GM18951 (cell line): ENCODE results near the gene FOXO3.

ENCODE experiments used
- POLR2A ChIP-seq: IDR thresholded peaks from 4 replicates; pipeline ENCODE4 v1.6.1; 2011; ENCODE audit warnings: mild to moderate bottlenecking; ENCODE audit not compliant: insufficient read length, insufficient read depth; ENCODE audit errors: extremely low read depth
- in situ Hi-C: fragments of 300-500 bp; cut with MboI; formaldehyde crosslinking; loops from one replicate; pipeline ENCODE4 v1.12.0; 2022; ENCODE audit warnings: low sequenced_read_pairs, mixed read lengths, inconsistent platforms; ENCODE audit not compliant: unreplicated experiment

FOXO3 gene

DNA sequence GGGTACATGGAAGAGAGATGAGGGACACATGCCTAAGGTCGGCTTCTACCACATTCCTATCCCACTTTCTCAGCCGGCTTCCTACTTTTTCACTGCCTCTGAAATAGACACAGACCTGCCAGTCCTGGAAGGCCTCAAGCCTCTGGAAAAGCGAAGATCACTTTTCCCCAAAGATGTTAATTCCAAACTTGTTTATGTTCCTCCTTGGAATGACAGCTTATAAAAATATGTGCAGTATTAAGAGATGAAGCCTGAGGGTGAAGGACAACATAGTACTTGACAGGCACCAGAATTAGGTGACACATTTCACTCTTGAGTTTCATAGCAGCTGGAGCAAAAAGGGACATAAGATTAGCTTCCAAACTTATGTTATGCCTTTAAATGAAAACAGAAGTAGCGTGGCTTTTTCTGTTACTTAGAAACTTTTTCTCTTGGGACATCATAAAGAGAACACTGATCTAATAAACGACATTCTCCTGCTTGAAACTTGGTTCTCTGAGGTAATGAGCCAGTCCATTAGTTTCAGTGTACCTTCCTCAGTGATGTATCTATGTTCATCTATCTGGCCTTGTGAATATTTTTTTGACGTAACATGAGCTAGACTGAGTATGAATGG is 25.3 kb downstream of the FOXO3 start:
- no peak for TF ChIP-seq POLR2A
- in situ Hi-C loops = no loop called here

DNA sequence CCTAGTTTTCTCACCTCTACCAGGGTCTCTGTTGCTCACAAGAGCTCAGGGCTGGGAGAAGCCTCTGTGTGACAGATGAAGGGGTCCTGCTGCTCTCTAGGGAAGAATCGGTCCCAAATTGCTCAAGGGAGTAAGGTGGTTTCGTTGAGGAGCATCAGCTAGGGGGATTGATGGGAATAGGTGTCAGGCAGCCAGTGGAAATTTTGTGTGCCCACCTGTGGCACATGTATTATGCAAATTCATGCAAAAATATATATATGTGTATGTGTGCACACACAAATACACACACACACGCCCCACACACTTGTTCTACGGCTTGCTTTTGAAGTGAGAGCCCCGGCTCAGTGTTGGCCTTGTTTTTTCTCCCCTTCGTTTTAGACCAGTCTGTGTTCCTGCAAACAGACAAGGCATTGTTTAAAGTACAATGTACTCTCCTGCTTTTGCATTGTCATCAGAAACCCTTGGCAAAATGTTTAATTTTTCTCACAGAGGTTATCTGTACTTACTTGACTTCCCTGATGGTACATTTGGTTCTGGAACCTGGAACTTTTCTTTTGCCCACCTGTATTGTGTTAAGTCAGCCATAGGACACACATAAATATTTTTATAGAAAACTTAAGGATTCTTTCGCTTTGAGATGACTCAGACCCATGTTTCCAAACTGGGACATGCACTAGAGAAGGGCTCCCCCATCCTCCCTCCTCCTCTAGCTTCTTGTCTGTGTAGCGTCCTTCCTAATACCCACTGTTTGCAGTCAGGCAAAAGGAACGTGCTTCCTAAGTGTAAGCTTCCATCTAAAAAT is 26.7 kb downstream of the FOXO3 start:
- no peak for TF ChIP-seq POLR2A

DNA sequence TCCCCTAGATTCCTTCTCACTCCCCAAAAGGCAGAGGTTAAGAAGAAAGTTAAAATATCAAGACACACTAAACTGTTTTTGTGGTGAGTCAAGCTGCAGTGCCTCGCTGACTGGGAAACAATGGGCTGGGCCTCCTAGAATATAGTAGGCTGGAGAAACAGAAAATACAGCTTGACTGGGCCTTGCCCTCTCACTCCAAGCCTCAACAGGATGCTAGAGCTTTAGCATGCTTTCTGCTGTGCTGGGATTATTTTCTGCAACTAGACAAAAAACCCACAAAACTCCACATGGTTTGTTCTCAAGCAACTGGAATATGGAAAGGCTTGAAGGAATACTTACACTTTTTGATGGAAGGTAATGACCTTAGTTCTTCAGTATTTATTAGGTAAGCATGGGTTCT is 27.9 kb downstream of the FOXO3 start:
- no peak for TF ChIP-seq POLR2A
- in situ Hi-C loops = no loop called here

More for the DNA sequence above, 26.7 kb downstream of the FOXO3 start:
- in situ Hi-C loops = no loop called here

DNA sequence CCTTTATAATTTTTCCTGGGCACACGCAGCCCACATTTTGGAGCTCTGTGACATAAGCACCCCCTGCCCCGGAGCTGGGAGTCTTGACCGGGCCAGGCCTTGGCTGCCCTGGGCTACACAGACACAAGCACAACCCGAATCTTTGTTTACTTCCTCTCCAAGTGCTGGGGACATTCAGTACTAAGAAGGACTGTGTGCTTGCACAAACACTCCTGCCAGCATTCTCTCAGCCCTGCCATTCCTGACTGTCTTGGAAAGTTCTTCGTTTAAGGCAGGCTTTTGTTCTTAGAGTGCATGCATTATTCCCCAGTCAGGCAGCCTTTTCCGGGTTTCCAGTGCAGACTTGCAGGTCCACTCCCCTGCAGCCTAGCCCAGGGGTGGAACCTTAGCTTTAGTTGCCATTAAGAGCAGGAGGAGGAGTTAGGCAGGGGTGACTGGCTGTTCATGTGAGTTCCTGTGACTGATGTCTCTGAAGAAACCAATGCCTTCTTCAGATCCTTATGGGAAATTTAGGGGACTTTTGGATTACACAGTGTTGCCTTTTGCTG is 28.6 kb downstream of the FOXO3 start:
- in situ Hi-C loops = no loop called here
- TF ChIP-seq POLR2A = no peak

DNA sequence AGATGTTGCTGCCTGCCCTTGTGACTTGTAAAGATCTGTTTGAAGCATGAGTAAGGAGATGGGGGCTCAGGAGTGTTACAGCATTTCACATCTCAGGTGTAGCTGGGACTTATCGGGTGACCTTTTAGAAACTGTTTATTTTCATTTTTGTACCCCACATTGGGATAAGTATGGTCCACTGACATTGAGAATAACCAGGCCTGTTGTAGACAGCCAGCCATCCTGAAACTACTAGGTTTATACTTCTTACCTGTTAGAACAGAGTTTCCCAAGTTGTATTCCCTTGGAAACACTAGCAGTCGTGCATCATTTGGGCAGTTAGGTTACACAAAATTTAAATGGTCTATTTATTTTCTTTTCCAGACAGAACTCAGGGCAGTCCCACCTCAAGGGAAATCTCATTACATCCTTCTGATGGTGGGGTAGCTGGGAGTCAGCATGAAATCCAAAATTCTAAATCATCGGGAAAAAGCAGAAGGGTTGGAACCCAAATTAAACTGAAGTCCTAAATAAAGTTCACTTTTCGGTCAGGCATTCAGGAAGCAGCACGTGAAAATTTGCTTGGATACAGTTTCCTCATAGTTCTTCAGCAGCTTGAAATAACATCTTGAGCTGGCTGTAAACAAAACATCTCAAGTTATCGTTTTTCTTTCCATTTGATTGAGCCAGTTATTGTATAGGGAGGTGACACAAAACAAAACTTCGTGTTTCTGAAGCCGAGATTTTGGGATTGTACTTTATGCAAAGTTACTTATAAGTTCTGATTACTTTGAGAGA is 30.5 kb downstream of the FOXO3 start:
- no peak for TF ChIP-seq POLR2A
- in situ Hi-C loops = no loop called here

DNA sequence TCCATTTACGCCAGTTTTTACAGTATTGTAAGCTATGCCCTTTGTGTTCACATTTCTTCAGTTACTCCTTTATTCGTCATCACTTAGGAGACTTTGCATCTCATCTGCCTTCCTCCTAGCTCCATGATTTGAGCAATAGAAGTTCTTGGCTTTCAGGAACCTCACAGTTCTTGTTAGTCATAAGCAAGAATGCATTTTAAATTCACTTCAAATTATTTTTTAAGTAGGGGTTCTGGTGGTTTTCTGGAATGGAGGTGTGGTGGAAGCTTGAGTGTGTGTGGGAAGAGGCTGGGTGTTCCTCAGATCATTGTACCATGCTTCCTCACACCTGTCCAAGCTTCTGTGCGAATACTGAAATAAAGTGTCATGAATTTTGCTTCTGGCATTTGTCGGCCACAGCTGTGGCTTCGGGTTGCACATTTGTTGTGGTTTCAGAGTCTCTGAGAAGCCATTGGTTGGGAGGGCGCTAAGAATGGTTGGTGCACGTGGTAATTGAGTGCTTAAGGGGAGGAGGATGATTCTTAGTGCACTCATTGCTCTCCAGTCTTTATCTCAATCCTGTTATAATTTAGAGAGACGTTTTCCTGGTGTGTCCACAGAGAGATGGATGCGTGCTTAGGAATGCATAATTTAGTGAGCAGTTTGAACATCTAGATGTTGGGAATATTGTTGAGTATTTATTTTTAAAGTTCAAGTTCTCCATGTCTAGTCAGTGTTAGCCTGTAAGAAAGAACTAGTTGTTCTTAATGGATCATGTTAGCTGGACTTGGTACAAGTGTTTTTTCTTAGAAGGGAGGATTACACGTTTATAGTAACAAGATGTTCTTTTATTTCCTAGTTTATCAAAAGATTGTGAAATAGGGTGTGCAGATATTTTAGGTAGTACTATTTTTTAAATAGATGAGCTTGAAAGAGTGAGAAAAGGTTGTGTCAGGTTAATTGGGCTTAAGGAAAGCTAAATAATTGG is 31.9 kb downstream of the FOXO3 start:
- no peak for TF ChIP-seq POLR2A
- in situ Hi-C loops = no loop called here

DNA sequence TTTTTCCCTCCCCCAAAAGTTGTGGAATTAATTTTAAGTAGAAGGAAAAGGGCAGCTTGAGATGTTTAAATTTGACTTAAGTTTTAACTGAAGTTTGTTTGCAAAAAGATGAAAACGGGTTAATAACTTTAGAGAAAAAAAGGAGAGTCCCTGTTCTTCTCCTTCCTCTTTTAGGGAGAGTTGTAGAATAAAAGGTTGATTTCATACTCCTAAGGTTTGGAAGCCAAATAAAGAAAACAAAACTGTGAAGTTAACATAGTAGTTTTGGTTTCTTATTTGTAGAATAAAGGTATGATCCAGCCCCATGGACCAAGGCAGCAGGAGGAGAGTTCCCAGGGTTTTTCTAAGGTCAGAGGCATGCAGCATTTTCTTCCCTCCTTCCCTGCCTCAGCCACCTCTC is 33.4 kb downstream of the FOXO3 start:
- no peak for TF ChIP-seq POLR2A
- in situ Hi-C loops = no loop called here

DNA sequence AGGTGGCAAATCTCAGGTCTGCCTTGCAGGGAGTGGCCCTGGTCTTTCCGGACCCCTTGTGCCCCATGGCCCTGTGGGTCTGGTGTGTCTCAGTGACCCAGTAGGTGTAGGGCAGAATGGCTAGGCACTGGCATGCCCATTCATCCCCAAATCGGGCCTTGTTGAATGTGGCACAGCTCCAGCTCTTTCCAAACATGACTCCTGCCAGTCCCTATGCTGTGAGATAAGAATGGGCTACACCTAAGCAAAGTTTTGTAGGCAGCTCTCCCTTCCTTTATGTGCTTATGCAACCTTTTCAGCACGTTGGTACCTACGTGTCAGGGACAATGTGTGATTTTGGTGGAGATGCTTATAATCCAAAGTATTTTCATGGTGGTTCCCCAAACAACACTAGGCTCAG is 33.9 kb downstream of the FOXO3 start:
- TF ChIP-seq POLR2A = no peak
- in situ Hi-C loops = no loop called here

DNA sequence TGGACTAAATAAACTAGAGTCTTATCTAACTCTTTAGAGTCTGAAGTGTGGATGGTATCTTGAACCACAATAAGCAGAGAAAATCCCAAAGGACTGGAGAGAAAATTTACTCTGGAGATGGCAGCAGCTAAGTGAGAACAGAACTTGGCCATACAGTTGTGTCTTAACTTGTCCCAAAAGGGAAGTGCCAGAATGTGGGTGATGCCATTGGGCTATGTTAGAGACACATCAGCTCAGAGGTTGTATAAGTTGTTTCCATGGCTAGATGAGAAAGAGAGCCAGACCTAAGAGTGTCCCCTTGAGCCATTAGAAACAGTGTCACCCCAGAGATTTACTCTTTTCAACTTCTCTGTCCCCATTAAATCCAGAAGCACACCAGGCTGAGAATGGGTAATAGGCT is 36.2 kb downstream of the FOXO3 start:
- no peak for TF ChIP-seq POLR2A
- in situ Hi-C loops = no loop called here

DNA sequence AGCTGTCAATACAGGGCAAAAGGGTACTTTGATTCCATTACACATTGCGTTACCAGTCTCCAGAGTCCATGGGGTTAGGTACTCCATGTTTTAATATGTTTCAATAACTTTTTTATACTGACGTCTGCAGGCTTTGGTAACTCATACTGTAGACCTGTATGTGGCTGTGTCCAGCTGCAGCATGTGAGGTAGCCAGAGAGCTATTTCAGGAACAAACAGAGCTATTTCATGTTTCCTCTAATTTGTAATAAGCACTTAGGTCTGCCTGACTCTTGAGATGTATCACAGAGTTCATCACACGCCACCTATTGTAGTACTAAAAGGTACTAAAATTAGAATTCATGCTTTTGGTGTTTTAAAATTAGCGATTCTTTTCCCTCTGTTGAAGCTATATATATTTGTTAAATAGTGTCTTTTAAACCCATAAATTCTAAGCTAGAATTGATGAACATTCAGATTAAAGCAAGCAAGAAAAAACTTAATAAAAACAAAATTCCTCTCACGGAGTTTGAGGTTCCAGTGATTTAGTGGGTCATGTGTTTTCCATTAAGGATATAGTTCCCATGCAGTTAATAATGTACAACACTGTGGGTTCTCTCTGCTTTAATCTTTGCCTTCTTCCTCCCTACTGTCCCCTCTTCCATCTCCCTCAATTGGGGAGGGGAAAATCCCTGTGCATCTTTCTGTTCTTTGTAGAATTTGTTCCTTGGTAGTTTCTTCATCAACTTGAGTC is 37.0 kb downstream of the FOXO3 start:
- in situ Hi-C loops = no loop called here
- no peak for TF ChIP-seq POLR2A

DNA sequence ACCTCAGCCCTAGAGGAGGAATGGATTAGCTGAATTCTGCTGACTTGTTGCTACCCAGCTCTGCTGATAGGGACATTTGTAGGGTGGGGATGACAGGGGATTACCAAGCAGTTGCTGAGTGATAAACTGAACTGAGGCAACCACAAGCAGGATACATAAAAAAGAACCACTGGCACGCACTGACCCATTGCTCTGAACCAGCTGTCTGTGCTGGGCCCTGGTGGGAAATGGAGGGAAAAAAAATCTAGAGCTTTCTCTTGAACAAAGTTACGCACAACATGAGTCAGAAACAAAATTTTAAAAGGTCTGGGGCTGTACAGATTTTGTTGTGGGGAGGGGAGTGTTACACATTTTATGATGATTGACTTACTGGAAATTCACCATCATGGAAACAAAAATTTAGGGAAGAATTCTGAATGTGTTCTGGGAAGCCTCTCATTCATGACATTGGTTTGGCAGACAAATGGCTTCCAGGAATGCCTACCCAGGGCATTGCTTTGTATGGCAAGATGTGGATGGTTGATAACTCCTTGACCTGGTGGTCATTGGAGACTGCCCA is 37.7 kb downstream of the FOXO3 start:
- TF ChIP-seq POLR2A = no peak
- in situ Hi-C loops = no loop called here
